Suppressor macrophage treated with lipopolysaccharide for 4 hours (primary cell): ENCODE results near the gene CEP112.

Experiments
- DNase-seq: peaks from one replicate; pipeline ENCODE4 v3.0.0-alpha.2; 2020

CEP112 gene

GRCh38 chr17:66063686-66064085, 128.2 kb downstream of the CEP112 start:
- DNase-seq, result no peak

GRCh38 chr17:66056148-66056547, 135.8 kb downstream of the CEP112 start:
- no peak for DNase-seq

- DNase-seq, result no peak
These were observed 137.7 kb downstream of the CEP112 start for GRCh38 chr17:66054242-66054641.

- DNase-seq, result no peak
These were observed 147.8 kb downstream of the CEP112 start for GRCh38 chr17:66044083-66044482.

- DNase-seq, result no peak
These were observed 148.5 kb downstream of the CEP112 start for GRCh38 chr17:66043419-66043818.

GRCh38 chr17:66040402-66040801, 151.5 kb downstream of the CEP112 start:
- DNase-seq, result no peak

GRCh38 chr17:66038125-66038524, 153.8 kb downstream of the CEP112 start:
- DNase-seq, result no peak

GRCh38 chr17:66037221-66037620, 154.7 kb downstream of the CEP112 start:
- no peak for DNase-seq

GRCh38 chr17:66032082-66032712, 159.7 kb downstream of the CEP112 start:
- no peak for DNase-seq

GRCh38 chr17:66025551-66025950, 166.4 kb downstream of the CEP112 start:
- DNase-seq, result no peak

GRCh38 chr17:66021757-66022156, 170.2 kb downstream of the CEP112 start:
- no peak for DNase-seq

- no peak for DNase-seq
These were observed 173.1 kb downstream of the CEP112 start for GRCh38 chr17:66018786-66019185.

GRCh38 chr17:66016231-66016630, 175.7 kb downstream of the CEP112 start:
- DNase-seq, result no peak

GRCh38 chr17:66008680-66009079, 183.3 kb downstream of the CEP112 start:
- no peak for DNase-seq

- DNase-seq, result no peak
These were observed 185.3 kb downstream of the CEP112 start for GRCh38 chr17:66006654-66007053.

GRCh38 chr17:66002812-66003211, 189.1 kb downstream of the CEP112 start:
- DNase-seq, result no peak

GRCh38 chr17:66002063-66002585, 189.8 kb downstream of the CEP112 start:
- no peak for DNase-seq

- DNase-seq, result no peak
These were observed 191.7 kb downstream of the CEP112 start for GRCh38 chr17:66000216-66000615.

GRCh38 chr17:65998675-65999074, 193.3 kb downstream of the CEP112 start:
- DNase-seq, result no peak

GRCh38 chr17:65994679-65995078, 197.3 kb downstream of the CEP112 start:
- DNase-seq, result no peak

GRCh38 chr17:65994114-65994513, 197.8 kb downstream of the CEP112 start:
- DNase-seq, result no peak

- no peak for DNase-seq
These were observed 201.3 kb downstream of the CEP112 start for GRCh38 chr17:65990593-65990992.

- no peak for DNase-seq
These were observed 203.5 kb downstream of the CEP112 start for GRCh38 chr17:65988451-65988850.

GRCh38 chr17:65987988-65988387, 203.9 kb downstream of the CEP112 start:
- DNase-seq, result peak; percentile 5

GRCh38 chr17:65985571-65985970, 206.4 kb downstream of the CEP112 start:
- no peak for DNase-seq
